ENCODE results near the gene MDP1.
A peak's percentile ranks its signal among the peaks of the same experiment; 100 is the strongest.

MDP1 gene

GRCh38 chr14:24185741-24186140 lies 30.1 kb downstream of the MDP1 start:
- H3K27me3 Mint-ChIP-seq, result no peaks in the 10 kb centered on the region
- no peak for ATAC-seq
- no peaks in the 10 kb centered on the region for H3K9me3 Mint-ChIP-seq
- H3K27ac Mint-ChIP-seq, result peak overlapping the region in 1 of 2 donors; percentile 5
- DNase-seq, result no peak
- peaks cover 63% of the 10 kb centered on the region for H3K4me1 Mint-ChIP-seq
- no peak overlapping the region for H3K4me3 Mint-ChIP-seq

DNA sequence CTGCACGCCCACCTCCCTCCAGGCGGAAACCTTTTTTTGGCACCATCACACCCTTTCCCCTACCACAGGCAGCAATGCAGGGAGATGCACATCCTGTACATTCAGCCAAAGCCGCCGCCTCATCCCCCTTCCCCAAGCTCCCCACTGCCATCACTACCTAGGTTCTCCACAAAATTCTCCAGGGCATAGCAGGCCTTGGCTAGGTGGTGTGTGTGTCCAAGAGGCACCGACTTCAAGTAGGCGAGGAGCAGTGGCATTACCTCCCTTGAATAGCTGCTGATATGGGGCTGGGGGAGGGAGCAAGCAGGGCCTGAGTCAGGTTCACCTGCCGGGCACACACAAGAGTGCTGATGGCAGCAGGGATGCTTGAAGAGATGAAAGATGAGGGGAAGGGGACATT lies 30.8 kb downstream of the MDP1 start:
- Mint-ChIP-seq H3K27ac (peak overlapping the region in 1 of 2 donors; percentile 87), H3K4me1 (peaks cover 58% of the 10 kb centered on the region), H3K27me3 (no peaks in the 10 kb centered on the region), H3K9me3 (no peaks in the 10 kb centered on the region), H3K4me3 (no peak overlapping the region)
- ATAC-seq (no peak), DNase-seq (no peak)

DNA sequence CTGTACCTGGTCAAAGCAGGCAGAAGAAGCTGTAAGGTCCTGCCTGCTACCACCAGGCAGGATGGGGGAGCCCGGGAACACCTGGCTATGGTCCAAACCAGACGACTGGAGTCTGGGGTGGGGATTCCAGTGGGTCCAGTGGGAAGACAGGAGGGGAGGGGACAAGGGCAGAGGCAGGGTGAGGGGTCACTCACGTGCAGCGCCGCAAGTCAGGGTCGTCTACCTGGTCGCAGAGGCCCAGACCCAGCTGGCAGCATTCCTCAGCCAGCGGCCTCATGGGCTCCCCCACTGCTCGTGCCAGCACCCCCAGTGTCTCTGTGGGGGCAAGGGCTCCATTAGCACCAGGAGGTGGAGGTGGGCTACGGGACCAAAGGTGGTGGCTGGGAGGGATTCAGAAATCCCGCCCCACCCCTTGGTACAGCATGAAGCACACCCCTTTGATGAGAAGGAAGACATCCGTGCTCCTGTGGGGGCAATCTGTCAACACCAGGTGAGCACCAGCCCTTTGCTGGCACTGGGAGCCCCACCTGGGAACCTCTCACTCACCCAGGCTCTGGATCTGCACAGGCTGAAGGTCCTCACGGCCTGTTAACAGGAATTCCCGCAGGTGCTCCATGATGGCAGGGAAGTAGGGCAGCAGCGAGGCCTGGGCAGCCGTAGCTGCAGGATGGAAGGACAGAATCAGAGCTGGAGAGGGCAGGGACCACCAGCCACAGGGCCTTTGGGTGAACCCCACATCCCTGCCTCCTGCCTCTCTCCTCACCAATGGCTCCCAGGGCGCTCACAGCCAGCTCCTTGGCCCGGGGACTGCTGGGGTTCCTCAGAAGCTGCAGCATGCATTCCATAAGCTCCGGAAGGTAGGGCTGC lies 31.5 kb downstream of the MDP1 start:
- no peak for ATAC-seq
- Mint-ChIP-seq H3K9me3 (no peaks in the 10 kb centered on the region), H3K27me3 (no peaks in the 10 kb centered on the region), H3K4me3 (no peak overlapping the region), H3K27ac (peak overlapping the region in 1 of 2 donors; percentile 87), H3K4me1 (peaks cover 55% of the 10 kb centered on the region)
- DNase-seq, result no peak

DNA sequence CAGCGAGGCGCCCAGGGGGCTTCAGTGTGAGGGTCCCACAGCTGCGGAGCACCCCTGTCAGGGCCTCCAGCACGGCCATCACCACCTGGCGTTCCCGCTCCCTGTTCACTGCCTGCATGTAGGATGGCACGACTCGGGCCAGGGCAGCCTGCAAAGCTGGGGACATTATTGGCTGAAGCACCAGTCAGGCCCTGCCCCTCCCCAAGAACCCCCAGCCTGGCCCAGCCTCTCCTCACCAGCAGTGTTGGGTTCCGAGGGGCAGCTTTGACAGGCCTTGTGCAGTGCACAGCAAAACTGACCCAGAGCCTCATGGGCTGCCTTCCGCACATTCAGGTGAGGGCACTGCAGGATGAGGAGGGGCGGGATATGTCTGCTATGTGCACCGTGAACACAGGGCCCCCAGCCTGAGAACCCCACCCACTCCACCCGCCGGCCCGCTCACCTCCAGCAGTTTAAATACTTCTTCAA lies 32.8 kb downstream of the MDP1 start:
- no peaks in the 10 kb centered on the region for H3K9me3 Mint-ChIP-seq
- H3K4me1 Mint-ChIP-seq, result peaks cover 47% of the 10 kb centered on the region
- no peak overlapping the region for H3K4me3 Mint-ChIP-seq
- no peak for ATAC-seq
- no peaks in the 10 kb centered on the region for H3K27me3 Mint-ChIP-seq
- H3K27ac Mint-ChIP-seq, result no peak overlapping the region
- no peak for DNase-seq

GRCh38 chr14:24182110-24182882 lies 33.6 kb downstream of the MDP1 start:
- Mint-ChIP-seq H3K4me1 (peaks cover 39% of the 10 kb centered on the region), H3K4me3 (no peak overlapping the region), H3K9me3 (no peaks in the 10 kb centered on the region), H3K27ac (peak overlapping the region; percentile 57 to 93), H3K27me3 (no peaks in the 10 kb centered on the region)
- ATAC-seq (no peak), DNase-seq (no peak)

DNA sequence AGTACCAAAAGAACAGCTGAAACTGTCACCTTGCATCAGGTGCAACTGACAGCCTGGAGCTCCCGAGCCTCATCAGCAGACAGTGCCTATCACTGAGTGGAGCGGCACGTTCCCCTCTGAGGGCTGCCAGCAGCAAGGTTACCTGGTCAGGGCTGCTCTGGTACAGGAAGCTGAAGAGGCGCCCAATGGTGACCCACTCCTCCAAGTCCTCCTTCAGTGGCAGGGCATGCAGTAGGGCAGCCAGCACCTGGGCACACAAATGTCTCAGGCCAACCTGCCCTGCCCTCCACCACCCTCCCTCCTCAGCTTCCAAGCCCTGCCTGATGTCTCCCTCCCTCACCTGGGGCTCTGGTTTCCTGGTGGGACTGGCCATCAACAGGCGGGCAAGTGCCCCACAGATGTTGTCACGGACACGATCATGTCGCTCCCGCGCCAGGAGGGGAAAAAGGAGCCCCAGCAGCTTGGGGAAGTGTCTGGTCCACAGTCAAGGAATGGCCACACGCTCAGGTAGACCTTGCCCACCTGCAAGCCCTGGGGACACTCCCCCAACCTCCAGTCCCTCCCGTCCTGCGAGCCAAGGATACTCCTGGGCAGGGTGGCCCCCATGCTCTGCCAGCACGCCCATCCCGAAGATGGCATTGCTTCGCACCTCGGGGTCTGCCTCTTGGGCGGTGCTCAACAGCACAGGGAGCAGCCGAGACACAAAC lies 34.3 kb downstream of the MDP1 start:
- Mint-ChIP-seq H3K27me3 (no peaks in the 10 kb centered on the region), H3K9me3 (no peaks in the 10 kb centered on the region), H3K4me3 (no peak overlapping the region), H3K27ac (peak overlapping the region in 1 of 2 donors; percentile 93), H3K4me1 (peaks cover 33% of the 10 kb centered on the region)
- ATAC-seq (no peak), DNase-seq (no peak)

DNA sequence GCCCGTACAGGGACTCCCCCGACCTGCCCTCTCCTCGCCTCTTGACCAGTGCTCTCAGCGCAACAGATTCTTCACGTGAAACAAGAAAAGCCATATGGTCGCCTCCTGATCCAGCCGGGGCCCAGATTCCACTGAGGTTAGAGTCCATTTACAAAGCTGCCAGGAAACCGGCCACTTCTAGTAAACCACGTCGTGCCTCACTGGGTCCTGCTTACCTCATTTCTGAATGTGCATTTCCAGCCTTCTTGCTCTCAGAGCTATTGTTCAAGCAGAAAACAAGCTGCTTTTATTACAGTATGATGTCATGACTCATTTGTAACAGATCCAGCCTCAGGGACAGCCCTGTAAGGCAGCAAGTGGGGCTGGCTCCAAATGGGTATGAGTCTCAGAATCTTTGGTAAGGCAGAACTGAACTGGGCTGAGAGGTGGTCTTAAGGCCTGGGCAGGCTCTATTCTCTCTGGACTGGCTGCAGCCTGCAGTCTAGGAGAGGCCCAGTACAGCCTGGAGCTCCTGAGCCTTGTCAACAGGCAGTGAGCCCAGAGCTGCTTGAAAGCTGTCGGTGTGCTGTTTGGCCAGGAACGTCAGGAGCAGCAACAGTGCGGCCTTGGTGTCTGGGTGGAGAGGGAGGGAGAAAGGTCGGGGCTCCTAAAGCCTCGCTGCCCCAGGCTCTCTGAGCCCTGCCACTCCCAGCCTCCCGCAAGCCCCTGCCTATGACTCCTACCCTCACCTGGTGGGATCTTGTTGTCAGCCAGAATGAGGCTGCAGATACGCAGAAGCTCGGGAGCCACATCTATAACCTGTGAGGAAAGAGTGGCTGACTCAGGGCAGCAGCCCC lies 35.7 kb downstream of the MDP1 start:
- Mint-ChIP-seq H3K4me3 (no peak overlapping the region), H3K27me3 (no peaks in the 10 kb centered on the region), H3K27ac (peak overlapping the region in 1 of 2 donors; percentile 83), H3K4me1 (peaks cover 30% of the 10 kb centered on the region), H3K9me3 (no peaks in the 10 kb centered on the region)
- DNase-seq (no peak), ATAC-seq (no peak)

- Mint-ChIP-seq H3K27ac (peak overlapping the region in 1 of 2 donors; percentile 93), H3K4me3 (no peak overlapping the region), H3K27me3 (no peaks in the 10 kb centered on the region), H3K9me3 (no peaks in the 10 kb centered on the region), H3K4me1 (peaks cover 26% of the 10 kb centered on the region)
- no peak for DNase-seq
- no peak for ATAC-seq
These were observed 36.4 kb downstream of the MDP1 start for GRCh38 chr14:24179294-24179960.

DNA sequence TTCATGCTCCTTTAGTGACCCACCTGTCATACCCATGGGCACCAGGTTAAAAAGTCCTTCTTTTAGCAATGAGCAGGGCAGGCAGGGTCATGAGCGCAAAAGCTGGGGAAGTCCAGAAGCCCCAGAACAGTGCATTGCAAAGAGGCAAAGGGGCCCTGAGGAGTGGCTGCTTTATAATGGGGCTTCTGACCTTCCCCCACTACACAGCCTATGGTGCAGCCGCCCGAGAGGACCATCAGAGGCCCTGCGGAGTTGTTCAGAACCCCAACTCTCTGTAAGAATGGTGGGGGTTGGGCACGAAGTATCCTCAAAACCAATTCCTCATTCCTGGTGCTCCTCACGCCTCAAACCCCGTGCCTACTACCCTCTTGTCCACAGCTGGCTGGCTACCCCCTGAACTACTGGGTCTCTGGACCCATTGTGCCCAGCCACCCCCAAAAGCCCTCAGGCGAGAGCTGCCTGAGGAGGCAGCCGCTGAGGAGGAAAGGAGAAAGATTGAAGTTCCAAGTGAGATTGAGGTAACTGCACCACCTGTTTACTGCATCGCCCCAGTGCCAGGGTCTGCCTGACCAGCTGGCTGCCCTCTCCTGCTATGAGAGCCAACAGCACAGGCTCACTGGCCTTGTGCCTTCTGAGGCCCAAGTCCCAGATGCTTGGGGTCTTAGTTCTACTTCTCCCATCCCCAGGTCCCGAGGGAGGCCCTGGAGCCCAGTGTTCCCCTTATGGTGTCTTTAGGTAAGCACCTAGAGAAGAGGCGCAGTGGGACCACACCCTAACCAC lies 37.3 kb downstream of the MDP1 start:
- ATAC-seq, result no peak
- H3K9me3 Mint-ChIP-seq, result no peaks in the 10 kb centered on the region
- H3K27ac Mint-ChIP-seq, result peak overlapping the region in 1 of 2 donors; percentile 93
- no peaks in the 10 kb centered on the region for H3K27me3 Mint-ChIP-seq
- no peak overlapping the region for H3K4me3 Mint-ChIP-seq
- DNase-seq, result no peak
- peaks cover 26% of the 10 kb centered on the region for H3K4me1 Mint-ChIP-seq

- no peaks in the 10 kb centered on the region for H3K9me3 Mint-ChIP-seq
- no peak for DNase-seq
- peak overlapping the region in 1 of 2 donors; percentile 66 for H3K27ac Mint-ChIP-seq
- no peak overlapping the region for H3K4me3 Mint-ChIP-seq
- no peaks in the 10 kb centered on the region for H3K27me3 Mint-ChIP-seq
- ATAC-seq, result no peak
- peaks cover 25% of the 10 kb centered on the region for H3K4me1 Mint-ChIP-seq
These were observed 38.0 kb downstream of the MDP1 start for GRCh38 chr14:24177891-24178290.

GRCh38 chr14:24177041-24177825 lies 38.6 kb downstream of the MDP1 start:
- no peak for ATAC-seq
- H3K9me3 Mint-ChIP-seq, result no peaks in the 10 kb centered on the region

DNA sequence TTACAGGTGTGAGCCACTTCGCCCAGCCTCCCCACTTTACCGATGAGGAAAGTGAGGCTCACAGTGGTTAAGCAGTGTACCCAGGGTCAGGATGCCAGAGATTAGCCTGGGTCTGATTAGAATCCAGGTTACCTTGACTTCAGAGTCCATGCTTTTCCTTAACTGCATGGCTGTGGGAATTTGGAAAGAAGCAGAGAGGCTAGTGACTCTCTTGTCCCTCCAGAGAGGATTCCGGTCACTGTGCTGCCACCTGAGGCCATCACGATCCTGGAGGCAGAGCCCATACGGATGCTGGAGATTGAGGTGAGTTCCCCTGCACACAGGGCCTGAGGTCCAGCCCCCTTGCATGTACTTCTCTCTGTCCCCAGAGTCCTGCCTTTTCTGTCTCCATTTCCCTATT lies 39.3 kb downstream of the MDP1 start:
- Mint-ChIP-seq H3K9me3 (no peaks in the 10 kb centered on the region), H3K27ac (no peak overlapping the region), H3K4me1 (peaks cover 22% of the 10 kb centered on the region), H3K4me3 (no peak overlapping the region), H3K27me3 (no peaks in the 10 kb centered on the region)
- DNase-seq, result no peak
- no peak for ATAC-seq

More at GRCh38 chr14:24177041-24177825, 38.6 kb downstream of the MDP1 start:
- H3K27me3 Mint-ChIP-seq, result no peaks in the 10 kb centered on the region
- DNase-seq, result no peak
- peak overlapping the region; percentile 66 to 77 for H3K27ac Mint-ChIP-seq
- H3K4me3 Mint-ChIP-seq, result no peak overlapping the region
- H3K4me1 Mint-ChIP-seq, result peaks cover 22% of the 10 kb centered on the region

DNA sequence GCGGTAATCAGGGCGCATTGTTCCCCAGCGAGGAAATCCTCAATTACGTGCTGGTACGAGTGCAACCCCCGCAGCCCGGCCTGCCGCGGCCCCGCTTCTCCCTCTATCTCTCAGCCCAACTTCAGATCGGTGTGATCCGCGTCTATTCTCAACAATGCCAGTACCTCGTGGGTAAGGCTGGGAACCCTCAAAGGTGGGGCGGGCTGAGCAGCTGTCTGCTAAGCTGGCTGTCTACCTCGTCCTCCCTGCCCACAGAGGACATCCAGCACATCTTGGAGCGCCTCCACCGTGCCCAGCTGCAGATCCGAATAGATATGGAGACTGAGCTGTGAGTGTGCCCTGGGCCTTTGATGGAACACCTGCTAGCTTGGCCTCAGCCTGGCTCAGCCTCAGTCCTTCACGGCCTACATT lies 43.0 kb downstream of the MDP1 start:
- DNase-seq, result no peak

More for the DNA sequence above, 43.0 kb downstream of the MDP1 start:
- peaks cover 32% of the 10 kb centered on the region for H3K4me1 Mint-ChIP-seq
- no peaks in the 10 kb centered on the region for H3K27me3 Mint-ChIP-seq
- peak overlapping the region in 1 of 2 donors; percentile 65 for H3K27ac Mint-ChIP-seq
- H3K4me3 Mint-ChIP-seq, result peak overlapping the region; percentile 34 to 95
- no peaks in the 10 kb centered on the region for H3K9me3 Mint-ChIP-seq
- ATAC-seq, result no peak

Data from stimulated activated naive CD8-positive, alpha-beta T cell treated with anti-CD3 and anti-CD28 coated beads, Interleukin-15, amount 100 ng/mL, for 72 hours (primary cell).